SK-N-SH treated with all-trans-retinoic acid at 6 μM for 48 hours (cell line): ENCODE measurements around the gene ATF6B.

ENCODE experiments used
- ATAC-seq: fragments of 200-7000 bp; cut with Tn5 transposase; 3 replicates; pipeline ENCODE4 v1.9.1; 2020; ENCODE audit warnings: mild to moderate bottlenecking, moderate library complexity
- ARNTL ChIP-seq: fragments of 450-650 bp; formaldehyde crosslinking; IDR thresholded peaks from 2 replicates; pipeline ENCODE4 v1.5.0; 2020; ENCODE audit warnings: low read depth, mild to moderate bottlenecking, moderate library complexity, borderline replicate concordance
- BACH2 ChIP-seq: fragments of 250-450 bp; sonication (Bioruptor Pico); IDR thresholded peaks from 2 replicates; pipeline ENCODE4 v1.9.0; 2021; ENCODE audit warnings: mild to moderate bottlenecking, borderline replicate concordance
- CSDC2 ChIP-seq: fragments of 250-450 bp; sonication (Bioruptor Pico); IDR thresholded peaks from 2 replicates; pipeline ENCODE4 v1.5.0; 2020; ENCODE audit warnings: mild to moderate bottlenecking, moderate library complexity
- ESRRG ChIP-seq: fragments of 250-450 bp; sonication (Bioruptor Pico); IDR thresholded peaks from 2 replicates; pipeline ENCODE4 v1.6.1; 2021; ENCODE audit warnings: mild to moderate bottlenecking
- GLIS3 ChIP-seq: fragments of 250-450 bp; sonication (Bioruptor Pico); IDR thresholded peaks from 2 replicates; pipeline ENCODE4 v1.5.0; 2020; ENCODE audit warnings: mild to moderate bottlenecking, moderate library complexity
- PPARA ChIP-seq: fragments of 250-450 bp; sonication (Bioruptor Pico); IDR thresholded peaks from 2 replicates; pipeline ENCODE4 v1.5.0; 2020; ENCODE audit warnings: mild to moderate bottlenecking, borderline replicate concordance
- RARB ChIP-seq: fragments of 250-450 bp; sonication (Bioruptor Pico); IDR thresholded peaks from 2 replicates; pipeline ENCODE4 v1.8.0; 2021; ENCODE audit warnings: mild to moderate bottlenecking, moderate library complexity
- SNAI2 ChIP-seq: fragments of 250-450 bp; sonication (Bioruptor Pico); IDR thresholded peaks from 2 replicates; pipeline ENCODE4 v1.5.0; 2020; ENCODE audit warnings: mild to moderate bottlenecking, moderate library complexity
- TCF4 ChIP-seq: fragments of 250-450 bp; sonication (Bioruptor Pico); IDR thresholded peaks from 2 replicates; pipeline ENCODE4 v1.8.0; 2021; ENCODE audit warnings: mild to moderate bottlenecking, moderate library complexity, borderline replicate concordance
- TOX ChIP-seq: fragments of 250-450 bp; sonication (Bioruptor Pico); IDR thresholded peaks from 2 replicates; pipeline ENCODE4 v1.8.0; 2021; ENCODE audit warnings: mild to moderate bottlenecking, moderate library complexity, borderline replicate concordance
- ZC3H10 ChIP-seq: fragments of 250-450 bp; sonication (Bioruptor Pico); IDR thresholded peaks from 2 replicates; pipeline ENCODE4 v1.5.1; 2021; ENCODE audit warnings: mild to moderate bottlenecking, moderate library complexity
- ZFP3 ChIP-seq: fragments of 250-450 bp; sonication (Bioruptor Pico); IDR thresholded peaks from 2 replicates; pipeline ENCODE4 v1.5.0; 2020; ENCODE audit warnings: mild to moderate bottlenecking, moderate library complexity
- ZNF70 ChIP-seq: fragments of 450-650 bp; formaldehyde crosslinking; IDR thresholded peaks from 2 replicates; pipeline ENCODE4 v1.5.0; 2020; ENCODE audit warnings: mild to moderate bottlenecking, moderate library complexity
- ZNF8 ChIP-seq: fragments of 450-650 bp; formaldehyde crosslinking; IDR thresholded peaks from 2 replicates; pipeline ENCODE4 v1.5.0; 2020; ENCODE audit warnings: mild to moderate bottlenecking, moderate library complexity
- TF ChIP-seq, protein P1 (sequence below): fragments of 250-450 bp; sonication (Bioruptor Pico); IDR thresholded peaks from 2 replicates; pipeline ENCODE4 v1.5.0; 2020; ENCODE audit warnings: mild to moderate bottlenecking, moderate library complexity
- TF ChIP-seq, protein P2 (sequence below): fragments of 250-450 bp; sonication (Bioruptor Pico); IDR thresholded peaks from 2 replicates; pipeline ENCODE4 v1.8.0; 2020; ENCODE audit warnings: mild to moderate bottlenecking, moderate library complexity, borderline replicate concordance
- TF ChIP-seq, protein P3 (sequence below): fragments of 250-450 bp; sonication (Bioruptor Pico); IDR thresholded peaks from 2 replicates; pipeline ENCODE4 v1.5.1; 2020; ENCODE audit warnings: low read depth, mild to moderate bottlenecking, moderate library complexity
- TF ChIP-seq, protein P4 (sequence below): fragments of 250-450 bp; sonication (Bioruptor Pico); IDR thresholded peaks from 2 replicates; pipeline ENCODE4 v1.8.0; 2021; ENCODE audit warnings: low read depth, mild to moderate bottlenecking, moderate library complexity, borderline replicate concordance
- TF ChIP-seq, protein P5 (sequence below): fragments of 250-450 bp; sonication (Bioruptor Pico); IDR thresholded peaks from 2 replicates; pipeline ENCODE4 v1.5.1; 2021; ENCODE audit warnings: mild to moderate bottlenecking, moderate library complexity

ATF6B gene

DNA sequence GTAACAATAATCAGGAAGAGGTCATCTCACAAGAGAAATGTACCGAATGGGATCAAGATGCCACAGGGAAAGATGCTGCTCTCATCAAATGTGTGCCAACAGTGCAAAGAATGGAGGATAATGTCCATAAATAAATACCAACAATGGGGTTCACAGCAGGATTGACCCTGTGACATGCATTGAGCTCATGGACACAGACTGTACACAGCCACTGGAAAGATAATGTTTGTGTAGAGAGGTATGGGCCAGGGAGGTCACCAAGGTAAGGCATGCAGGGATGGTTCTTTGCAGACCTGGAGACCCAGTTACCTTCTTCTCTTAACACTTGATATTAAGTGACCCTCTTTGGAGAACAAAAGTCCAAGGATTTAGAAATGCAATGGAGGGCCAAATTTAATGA is 46.4 kb upstream of the ATF6B start (continued):
- TF ChIP-seq, protein P1, sequence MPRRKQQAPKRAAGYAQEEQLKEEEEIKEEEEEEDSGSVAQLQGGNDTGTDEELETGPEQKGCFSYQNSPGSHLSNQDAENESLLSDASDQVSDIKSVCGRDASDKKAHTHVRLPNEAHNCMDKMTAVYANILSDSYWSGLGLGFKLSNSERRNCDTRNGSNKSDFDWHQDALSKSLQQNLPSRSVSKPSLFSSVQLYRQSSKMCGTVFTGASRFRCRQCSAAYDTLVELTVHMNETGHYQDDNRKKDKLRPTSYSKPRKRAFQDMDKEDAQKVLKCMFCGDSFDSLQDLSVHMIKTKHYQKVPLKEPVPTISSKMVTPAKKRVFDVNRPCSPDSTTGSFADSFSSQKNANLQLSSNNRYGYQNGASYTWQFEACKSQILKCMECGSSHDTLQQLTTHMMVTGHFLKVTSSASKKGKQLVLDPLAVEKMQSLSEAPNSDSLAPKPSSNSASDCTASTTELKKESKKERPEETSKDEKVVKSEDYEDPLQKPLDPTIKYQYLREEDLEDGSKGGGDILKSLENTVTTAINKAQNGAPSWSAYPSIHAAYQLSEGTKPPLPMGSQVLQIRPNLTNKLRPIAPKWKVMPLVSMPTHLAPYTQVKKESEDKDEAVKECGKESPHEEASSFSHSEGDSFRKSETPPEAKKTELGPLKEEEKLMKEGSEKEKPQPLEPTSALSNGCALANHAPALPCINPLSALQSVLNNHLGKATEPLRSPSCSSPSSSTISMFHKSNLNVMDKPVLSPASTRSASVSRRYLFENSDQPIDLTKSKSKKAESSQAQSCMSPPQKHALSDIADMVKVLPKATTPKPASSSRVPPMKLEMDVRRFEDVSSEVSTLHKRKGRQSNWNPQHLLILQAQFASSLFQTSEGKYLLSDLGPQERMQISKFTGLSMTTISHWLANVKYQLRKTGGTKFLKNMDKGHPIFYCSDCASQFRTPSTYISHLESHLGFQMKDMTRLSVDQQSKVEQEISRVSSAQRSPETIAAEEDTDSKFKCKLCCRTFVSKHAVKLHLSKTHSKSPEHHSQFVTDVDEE (CRISPR knock-in tag) = no peak
- TF ChIP-seq, protein P2, sequence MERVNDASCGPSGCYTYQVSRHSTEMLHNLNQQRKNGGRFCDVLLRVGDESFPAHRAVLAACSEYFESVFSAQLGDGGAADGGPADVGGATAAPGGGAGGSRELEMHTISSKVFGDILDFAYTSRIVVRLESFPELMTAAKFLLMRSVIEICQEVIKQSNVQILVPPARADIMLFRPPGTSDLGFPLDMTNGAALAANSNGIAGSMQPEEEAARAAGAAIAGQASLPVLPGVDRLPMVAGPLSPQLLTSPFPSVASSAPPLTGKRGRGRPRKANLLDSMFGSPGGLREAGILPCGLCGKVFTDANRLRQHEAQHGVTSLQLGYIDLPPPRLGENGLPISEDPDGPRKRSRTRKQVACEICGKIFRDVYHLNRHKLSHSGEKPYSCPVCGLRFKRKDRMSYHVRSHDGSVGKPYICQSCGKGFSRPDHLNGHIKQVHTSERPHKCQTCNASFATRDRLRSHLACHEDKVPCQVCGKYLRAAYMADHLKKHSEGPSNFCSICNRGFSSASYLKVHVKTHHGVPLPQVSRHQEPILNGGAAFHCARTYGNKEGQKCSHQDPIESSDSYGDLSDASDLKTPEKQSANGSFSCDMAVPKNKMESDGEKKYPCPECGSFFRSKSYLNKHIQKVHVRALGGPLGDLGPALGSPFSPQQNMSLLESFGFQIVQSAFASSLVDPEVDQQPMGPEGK (CRISPR knock-in tag) = no peak
- TF ChIP-seq ZC3H10 (CRISPR knock-in tag) = no peak

DNA sequence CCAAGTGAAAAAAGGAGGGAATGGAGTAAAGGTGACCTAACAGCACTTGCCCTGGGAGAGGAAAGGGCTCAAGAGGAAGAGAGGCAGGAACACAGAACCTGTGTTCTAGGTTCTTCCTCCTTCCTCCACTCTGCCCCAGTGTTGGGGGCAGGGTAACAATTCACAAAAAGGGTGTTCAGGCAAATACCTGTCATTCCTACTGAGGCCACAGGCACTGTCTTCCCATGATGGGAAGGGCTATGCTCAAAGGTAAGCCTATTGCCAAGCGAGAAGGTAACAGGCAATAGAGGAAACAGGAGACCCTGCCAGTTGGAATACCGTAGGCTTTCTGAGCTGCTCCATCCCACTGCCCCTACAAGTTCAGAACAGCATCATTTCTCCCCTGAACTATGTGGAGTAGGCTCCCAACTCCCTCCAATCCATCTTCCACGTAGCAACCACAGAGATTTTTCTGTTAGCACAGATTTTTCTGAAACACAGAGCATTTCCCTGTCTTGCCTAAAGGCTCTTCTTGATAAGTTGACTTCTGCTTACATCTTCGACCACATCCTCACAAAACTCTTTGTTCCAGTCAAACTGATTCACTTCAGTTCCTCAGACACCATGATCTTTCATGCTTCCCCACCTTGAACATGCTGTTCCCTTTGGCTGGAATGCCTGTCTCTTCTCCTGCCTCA is 45.1 kb upstream of the ATF6B start:
- TF ChIP-seq ARNTL (CRISPR knock-in tag) = no peak
- TF ChIP-seq PPARA (CRISPR knock-in tag) = no peak
- TF ChIP-seq, protein P1 (CRISPR knock-in tag) = no peak
- TF ChIP-seq ESRRG (CRISPR knock-in tag) = no peak
- no peak for TF ChIP-seq TCF4 (CRISPR knock-in tag)
- TF ChIP-seq GLIS3 (CRISPR knock-in tag) = no peak
- no peak for TF ChIP-seq CSDC2
- TF ChIP-seq, protein P3, sequence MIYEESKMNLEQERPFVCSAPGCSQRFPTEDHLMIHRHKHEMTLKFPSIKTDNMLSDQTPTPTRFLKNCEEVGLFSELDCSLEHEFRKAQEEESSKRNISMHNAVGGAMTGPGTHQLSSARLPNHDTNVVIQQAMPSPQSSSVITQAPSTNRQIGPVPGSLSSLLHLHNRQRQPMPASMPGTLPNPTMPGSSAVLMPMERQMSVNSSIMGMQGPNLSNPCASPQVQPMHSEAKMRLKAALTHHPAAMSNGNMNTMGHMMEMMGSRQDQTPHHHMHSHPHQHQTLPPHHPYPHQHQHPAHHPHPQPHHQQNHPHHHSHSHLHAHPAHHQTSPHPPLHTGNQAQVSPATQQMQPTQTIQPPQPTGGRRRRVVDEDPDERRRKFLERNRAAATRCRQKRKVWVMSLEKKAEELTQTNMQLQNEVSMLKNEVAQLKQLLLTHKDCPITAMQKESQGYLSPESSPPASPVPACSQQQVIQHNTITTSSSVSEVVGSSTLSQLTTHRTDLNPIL (CRISPR knock-in tag) = no peak
- TF ChIP-seq BACH2 (CRISPR knock-in tag) = no peak
- no peak for TF ChIP-seq ZC3H10 (CRISPR knock-in tag)
- TF ChIP-seq, protein P2 (CRISPR knock-in tag) = no peak
- TF ChIP-seq, protein P4, sequence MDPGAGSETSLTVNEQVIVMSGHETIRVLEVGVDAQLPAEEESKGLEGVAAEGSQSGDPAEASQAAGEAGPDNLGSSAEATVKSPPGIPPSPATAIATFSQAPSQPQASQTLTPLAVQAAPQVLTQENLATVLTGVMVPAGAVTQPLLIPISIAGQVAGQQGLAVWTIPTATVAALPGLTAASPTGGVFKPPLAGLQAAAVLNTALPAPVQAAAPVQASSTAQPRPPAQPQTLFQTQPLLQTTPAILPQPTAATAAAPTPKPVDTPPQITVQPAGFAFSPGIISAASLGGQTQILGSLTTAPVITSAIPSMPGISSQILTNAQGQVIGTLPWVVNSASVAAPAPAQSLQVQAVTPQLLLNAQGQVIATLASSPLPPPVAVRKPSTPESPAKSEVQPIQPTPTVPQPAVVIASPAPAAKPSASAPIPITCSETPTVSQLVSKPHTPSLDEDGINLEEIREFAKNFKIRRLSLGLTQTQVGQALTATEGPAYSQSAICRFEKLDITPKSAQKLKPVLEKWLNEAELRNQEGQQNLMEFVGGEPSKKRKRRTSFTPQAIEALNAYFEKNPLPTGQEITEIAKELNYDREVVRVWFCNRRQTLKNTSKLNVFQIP (CRISPR knock-in tag) = no peak
- no peak for TF ChIP-seq ZNF70 (CRISPR knock-in tag)
- no peak for TF ChIP-seq TOX (CRISPR knock-in tag)
- TF ChIP-seq, protein P5, sequence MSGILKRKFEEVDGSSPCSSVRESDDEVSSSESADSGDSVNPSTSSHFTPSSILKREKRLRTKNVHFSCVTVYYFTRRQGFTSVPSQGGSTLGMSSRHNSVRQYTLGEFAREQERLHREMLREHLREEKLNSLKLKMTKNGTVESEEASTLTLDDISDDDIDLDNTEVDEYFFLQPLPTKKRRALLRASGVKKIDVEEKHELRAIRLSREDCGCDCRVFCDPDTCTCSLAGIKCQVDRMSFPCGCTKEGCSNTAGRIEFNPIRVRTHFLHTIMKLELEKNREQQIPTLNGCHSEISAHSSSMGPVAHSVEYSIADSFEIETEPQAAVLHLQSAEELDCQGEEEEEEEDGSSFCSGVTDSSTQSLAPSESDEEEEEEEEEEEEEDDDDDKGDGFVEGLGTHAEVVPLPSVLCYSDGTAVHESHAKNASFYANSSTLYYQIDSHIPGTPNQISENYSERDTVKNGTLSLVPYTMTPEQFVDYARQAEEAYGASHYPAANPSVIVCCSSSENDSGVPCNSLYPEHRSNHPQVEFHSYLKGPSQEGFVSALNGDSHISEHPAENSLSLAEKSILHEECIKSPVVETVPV = no peak
- TF ChIP-seq ZFP3 (CRISPR knock-in tag) = no peak
- no peak for TF ChIP-seq SNAI2 (CRISPR knock-in tag)
- no peak for TF ChIP-seq RARB
- TF ChIP-seq ZNF8 = no peak
- no peak for ATAC-seq
